Gastrocnemius medialis (tissue), 4 donors: Measurements from ENCODE around the gene B3GAT1.

Source experiments
- POLR2A ChIP-seq, 2 donors: fragments of 450-650 bp; IDR thresholded peaks; one replicate each; pipeline ENCODE4 v1.6.1; 2017; ENCODE audit warnings: antibody characterized with exemption in 2 of 2, mild to moderate bottlenecking in 2 of 2, moderate library complexity in 2 of 2
- TF ChIP-seq, protein P1 (sequence below), 5 experiments: fragments of 450-650 bp in 3 of 5; fragments of 200-600 bp in 2 of 5; sonication (generic) in 2 of 5; IDR thresholded peaks in 4 of 5; conservative IDR thresholded peaks in 1 of 5; 1 replicate in 4 of 5; 2 replicates in 1 of 5; pipeline ENCODE4 v1.5.1; 2016 to 2019; ENCODE audit warnings: antibody characterized with exemption in 5 of 5, mild to moderate bottlenecking in 3 of 5, moderate library complexity in 3 of 5

DNA sequence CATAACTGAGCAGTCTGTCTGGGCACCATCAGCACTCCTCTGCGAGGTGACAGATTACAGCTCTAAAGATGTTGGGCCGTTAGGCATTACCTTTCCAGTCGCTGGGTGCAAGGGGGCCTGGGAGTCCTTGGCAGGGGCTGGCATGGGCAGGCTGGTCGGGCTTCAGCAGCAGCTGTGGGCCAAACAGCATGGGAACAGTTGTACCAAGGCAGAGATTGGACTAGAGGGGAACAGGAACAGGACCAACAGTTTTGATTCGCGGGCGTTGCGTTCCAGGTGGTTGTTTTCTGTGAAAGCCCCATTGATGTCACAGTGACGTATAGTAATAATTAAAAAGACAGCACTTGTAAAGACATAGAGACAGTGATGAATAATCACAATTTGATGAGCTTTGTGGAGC lies 25.8 kb upstream of the B3GAT1 start:
- no peak for TF ChIP-seq POLR2A (IDR thresholded peaks at IDR 0.05)
- TF ChIP-seq, protein P1, sequence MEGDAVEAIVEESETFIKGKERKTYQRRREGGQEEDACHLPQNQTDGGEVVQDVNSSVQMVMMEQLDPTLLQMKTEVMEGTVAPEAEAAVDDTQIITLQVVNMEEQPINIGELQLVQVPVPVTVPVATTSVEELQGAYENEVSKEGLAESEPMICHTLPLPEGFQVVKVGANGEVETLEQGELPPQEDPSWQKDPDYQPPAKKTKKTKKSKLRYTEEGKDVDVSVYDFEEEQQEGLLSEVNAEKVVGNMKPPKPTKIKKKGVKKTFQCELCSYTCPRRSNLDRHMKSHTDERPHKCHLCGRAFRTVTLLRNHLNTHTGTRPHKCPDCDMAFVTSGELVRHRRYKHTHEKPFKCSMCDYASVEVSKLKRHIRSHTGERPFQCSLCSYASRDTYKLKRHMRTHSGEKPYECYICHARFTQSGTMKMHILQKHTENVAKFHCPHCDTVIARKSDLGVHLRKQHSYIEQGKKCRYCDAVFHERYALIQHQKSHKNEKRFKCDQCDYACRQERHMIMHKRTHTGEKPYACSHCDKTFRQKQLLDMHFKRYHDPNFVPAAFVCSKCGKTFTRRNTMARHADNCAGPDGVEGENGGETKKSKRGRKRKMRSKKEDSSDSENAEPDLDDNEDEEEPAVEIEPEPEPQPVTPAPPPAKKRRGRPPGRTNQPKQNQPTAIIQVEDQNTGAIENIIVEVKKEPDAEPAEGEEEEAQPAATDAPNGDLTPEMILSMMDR (IDR thresholded peaks at IDR 0.05 in 4 of 5, conservative IDR thresholded peaks at IDR 0.05 in 1 of 5): no peak
